ENCODE measurements around the gene PTPRH.

The PTPRH gene

GRCh38 chr19:55147545-55148251 lies 61.6 kb downstream of the PTPRH start:
- in situ Hi-C loops (cut with MboI; ENCODE audit: low pct_unique_long_range_greater_than_20kb, low sequenced_read_pairs), result no loop called here
- no peak for DNase-seq

DNA sequence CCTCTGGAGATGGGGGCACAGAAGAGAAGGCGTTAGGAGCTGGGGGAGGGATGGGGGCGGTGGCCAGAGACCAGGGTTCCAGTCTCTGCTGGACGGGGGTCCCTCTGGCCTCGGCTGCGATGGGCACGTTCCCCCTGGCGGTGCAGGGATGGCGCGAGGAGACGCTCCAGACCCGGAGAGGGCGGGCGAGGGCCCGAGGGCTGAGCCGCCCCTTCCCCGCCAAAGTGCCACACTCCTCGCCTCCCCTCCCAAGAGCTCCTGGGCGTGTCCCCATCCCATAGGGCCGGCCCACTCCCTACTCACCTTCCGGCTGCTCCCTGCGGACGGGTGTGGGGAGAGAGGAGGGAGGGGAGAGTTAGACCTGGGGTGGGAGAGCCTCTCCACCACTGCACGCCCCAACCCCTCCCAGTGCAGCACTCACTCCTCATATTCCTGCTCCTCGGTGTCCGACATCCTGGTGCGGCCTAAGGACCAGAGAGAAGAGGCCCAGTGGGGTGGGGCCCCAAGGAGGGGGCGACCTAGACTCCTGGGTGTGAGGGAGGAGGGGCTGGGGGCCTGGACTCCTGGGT lies 62.5 kb downstream of the PTPRH start:
- DNase-seq, result peak; percentile 48
- in situ Hi-C loops (cut with MboI; ENCODE audit: low pct_unique_long_range_greater_than_20kb, low sequenced_read_pairs), result no loop called here

DNA sequence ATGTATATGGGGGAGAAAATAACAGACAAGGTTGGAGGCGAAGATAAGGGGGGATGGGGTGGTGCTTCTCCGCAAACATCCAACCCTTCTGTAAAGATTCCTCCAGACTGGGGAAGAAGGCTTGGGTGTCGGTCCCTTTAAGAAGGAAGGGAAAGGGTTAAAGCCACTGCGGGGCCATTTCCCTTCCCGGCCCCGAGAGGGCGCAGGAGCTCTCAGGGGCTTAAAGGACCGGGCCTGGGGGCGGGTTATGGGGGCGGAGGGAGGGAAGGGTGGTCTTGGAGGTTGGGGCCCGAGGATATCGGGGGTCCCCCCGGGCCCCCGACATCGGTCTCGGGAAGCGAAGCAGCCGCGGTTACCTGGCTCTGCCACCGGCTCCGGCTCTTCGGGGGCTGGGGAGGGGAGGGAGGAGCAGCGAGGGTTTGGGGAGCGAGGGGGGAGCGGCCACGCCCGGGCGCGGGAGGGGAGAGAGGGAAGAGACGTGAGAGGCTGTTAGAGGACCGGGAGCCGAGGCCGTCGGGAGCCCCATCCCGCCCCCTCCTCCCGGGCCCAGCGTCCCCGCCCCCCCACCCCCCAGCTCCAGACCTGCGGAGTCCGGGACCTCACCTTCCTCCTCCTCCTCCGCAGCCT lies 63.1 kb downstream of the PTPRH start:
- in situ Hi-C loops (cut with MboI; ENCODE audit: low pct_unique_long_range_greater_than_20kb, low sequenced_read_pairs), result no loop called here
- peak; percentile 78 for DNase-seq

DNA sequence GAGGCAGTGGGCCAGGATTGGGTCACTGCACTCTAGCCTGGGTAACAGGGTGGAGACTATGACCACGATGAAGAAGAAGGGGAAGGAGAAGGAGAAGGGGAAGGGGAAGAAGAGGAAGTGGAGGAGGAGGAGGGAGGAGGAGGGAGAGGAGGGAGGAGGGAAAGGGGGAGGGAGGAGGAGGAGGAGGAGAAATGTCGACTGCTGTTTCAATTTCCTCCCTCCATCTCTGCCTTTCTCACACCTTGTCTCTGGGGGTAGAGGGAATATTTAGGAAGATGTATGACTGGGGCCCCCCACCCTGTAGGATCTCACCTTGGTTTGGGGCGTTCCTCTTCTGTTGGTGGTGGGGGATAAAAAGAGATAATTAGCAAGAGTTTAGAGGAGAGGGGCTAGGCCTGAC lies 64.1 kb downstream of the PTPRH start:
- DNase-seq, result peak; percentile 38
- in situ Hi-C loops (cut with MboI; ENCODE audit: low pct_unique_long_range_greater_than_20kb, low sequenced_read_pairs), result no loop called here

GRCh38 chr19:55141696-55142095 lies 67.6 kb downstream of the PTPRH start:
- in situ Hi-C loops (cut with MboI; ENCODE audit: low pct_unique_long_range_greater_than_20kb, low sequenced_read_pairs), result no loop called here
- no peak for DNase-seq

DNA sequence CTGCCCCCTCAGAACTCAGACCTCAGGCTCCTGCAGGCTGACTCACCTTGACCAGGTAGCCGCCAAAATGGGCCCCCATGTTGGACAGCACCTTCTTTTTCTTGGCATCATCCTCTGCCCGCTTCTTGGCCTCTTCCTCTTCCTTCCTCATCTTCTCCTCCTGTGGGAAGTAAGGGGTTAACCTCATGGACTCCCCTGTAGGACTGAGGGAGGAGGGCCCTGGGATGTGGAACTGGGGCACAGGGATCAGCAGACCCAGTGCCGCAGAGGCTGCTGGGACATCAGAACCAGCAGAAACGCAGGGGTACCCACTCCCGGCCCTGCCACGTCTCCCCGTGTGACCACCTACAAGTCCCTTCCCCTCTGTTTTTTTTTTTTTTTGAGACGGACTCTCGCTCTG lies 71.4 kb downstream of the PTPRH start:
- in situ Hi-C loops (cut with MboI; ENCODE audit: low pct_unique_long_range_greater_than_20kb, low sequenced_read_pairs), result no loop called here
- DNase-seq, result no peak

- DNase-seq, result no peak
- in situ Hi-C loops (cut with MboI; ENCODE audit: low pct_unique_long_range_greater_than_20kb, low sequenced_read_pairs), result no loop called here
These were observed 72.8 kb downstream of the PTPRH start for GRCh38 chr19:55136399-55137102.

DNA sequence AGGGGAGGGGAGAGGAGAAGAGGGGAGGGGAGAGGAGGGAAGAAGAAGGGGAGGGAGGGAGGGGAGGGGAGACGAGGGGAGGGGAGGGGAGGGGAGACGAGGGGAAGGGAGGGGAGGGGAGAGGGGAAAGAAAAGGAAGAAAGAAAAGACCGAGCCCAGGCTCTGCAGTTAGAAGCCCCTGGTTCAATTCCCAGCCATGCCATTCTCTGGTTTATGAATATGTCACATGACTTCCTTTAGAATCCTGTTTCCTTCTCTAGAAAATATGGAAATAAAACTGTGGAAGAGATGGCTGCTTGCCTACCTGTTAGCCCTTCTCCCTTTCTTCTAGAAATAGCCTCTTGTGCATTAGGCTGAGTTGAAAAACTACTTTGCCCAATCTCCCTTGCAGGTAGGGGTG lies 74.6 kb downstream of the PTPRH start:
- no peak for DNase-seq
- in situ Hi-C loops (cut with MboI; ENCODE audit: low pct_unique_long_range_greater_than_20kb, low sequenced_read_pairs), result no loop called here

DNA sequence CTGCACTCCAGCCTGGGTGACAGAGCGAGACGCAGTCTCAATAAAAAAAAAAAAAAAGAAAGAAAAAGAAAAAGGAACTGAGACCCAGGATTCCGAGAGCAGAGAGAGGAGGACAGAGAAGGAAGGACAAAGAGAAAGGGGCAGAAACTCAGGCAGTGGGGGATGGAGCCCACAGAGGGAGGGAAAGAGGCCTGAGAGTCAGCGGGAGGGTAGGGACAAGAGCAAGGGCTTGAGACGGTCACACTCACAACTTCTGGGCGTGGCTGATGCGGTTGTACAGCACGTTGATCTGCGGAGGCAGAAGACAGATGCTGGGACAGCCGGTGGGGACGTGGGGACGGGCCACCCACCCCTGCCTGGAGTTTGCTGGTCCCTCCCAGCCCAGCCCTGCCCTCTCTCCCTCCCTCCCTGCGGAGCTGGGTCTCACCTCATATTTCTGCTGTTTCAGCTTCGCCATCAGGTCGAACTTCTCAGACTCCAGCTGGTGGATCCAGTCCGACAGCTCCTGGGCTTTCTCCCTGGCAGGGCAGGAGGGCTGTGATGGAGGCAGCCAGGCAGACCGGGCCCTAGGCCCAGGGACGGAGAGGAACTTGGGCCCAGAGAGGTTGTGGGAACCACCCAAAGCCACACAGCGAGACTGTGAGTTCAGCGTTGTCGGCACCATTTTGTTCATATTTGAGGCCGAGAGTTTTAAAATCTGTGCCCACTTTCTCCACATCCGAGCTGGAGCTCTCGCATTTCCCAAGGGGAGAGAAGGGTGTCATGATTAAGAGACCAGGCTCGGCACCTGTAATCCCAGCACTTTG lies 75.5 kb downstream of the PTPRH start:
- in situ Hi-C loops (cut with MboI; ENCODE audit: low pct_unique_long_range_greater_than_20kb, low sequenced_read_pairs), result no loop called here
- no peak for DNase-seq

DNA sequence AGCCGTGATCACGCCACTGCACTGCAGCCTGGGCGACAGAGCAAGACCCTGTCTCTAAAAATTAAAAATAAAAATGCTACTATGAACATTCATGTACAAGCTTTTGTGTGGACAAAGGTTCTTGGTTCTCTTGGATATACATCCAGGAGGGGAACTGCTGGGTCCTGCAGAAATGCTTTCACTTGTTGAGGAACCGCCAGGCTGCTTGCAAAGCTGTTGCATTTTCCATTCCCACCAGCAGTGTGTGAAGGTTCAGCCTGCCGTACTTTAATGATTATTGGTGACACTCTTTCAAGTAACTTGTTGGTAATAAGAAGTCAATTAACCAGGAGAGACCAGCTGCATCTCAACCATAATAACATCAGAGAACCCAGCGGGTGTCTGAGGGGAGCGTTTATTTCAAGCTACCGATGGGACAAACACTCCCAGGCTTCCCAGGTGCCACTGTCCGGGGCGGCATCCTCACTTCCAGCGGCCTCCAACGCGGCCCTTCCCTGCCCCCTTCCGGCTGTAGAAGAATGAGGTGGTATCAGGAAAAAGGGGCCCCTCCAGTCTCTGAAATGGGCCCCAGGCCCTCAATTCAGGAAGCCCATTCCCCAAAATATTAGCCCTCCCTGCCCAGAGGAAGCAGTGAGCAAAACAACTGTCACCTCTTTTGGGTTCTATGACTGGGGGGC lies 76.7 kb downstream of the PTPRH start:
- DNase-seq, result no peak
- in situ Hi-C loops (cut with MboI; ENCODE audit: low pct_unique_long_range_greater_than_20kb, low sequenced_read_pairs), result no loop called here

DNA sequence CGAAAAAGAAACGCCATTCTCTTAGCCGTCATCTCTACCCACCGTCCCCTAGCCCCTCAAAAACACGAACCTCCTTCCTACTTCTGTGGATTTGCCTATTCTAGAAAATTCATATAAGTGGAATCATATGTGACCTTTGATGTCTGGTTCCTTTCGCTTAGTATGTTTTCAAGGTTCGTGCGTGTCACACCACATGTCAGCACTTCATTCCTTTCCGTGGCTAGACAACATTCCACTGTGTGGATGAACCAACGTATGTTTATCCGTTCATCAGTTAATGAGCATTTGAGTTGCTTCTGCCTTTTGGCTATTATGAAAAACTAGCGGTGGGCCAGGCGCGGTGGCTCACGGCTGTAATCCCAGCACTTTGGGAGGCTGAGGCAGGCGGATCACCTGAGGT lies 77.9 kb downstream of the PTPRH start:
- in situ Hi-C loops (cut with MboI; ENCODE audit: low pct_unique_long_range_greater_than_20kb, low sequenced_read_pairs), result no loop called here
- no peak for DNase-seq

Data from KBM-7 (cell line).